Measurements from ENCODE around the gene OLA1.

The OLA1 gene

DNA sequence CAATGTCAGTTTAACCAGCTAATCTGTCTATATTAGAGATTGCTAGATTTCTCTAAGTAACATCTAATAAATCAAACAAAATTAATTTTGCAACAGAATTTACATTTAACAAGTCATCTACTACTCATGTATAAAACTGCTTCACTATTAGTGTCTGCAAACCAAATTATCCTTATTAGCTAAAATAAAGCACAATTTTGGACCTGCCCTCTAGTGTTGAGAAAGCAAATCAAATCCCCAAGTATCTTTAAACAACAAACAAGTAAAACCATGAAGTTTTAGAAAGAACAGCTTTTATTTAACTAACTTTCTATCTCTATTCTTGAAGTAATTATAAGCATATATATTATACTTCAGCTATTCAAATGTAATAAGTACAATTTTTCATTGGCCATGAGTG is 170.1 kb downstream of the OLA1 start:
- TF ChIP-seq, protein P1, sequence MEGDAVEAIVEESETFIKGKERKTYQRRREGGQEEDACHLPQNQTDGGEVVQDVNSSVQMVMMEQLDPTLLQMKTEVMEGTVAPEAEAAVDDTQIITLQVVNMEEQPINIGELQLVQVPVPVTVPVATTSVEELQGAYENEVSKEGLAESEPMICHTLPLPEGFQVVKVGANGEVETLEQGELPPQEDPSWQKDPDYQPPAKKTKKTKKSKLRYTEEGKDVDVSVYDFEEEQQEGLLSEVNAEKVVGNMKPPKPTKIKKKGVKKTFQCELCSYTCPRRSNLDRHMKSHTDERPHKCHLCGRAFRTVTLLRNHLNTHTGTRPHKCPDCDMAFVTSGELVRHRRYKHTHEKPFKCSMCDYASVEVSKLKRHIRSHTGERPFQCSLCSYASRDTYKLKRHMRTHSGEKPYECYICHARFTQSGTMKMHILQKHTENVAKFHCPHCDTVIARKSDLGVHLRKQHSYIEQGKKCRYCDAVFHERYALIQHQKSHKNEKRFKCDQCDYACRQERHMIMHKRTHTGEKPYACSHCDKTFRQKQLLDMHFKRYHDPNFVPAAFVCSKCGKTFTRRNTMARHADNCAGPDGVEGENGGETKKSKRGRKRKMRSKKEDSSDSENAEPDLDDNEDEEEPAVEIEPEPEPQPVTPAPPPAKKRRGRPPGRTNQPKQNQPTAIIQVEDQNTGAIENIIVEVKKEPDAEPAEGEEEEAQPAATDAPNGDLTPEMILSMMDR (IDR thresholded peaks at IDR 0.05): peak; percentile 31 to 44
- intact Hi-C loops (cut with DNase I; ENCODE audit: low total_unique reads): no loop called here
- Histone ChIP-seq H3K27me3 (no peaks in the 10 kb centered on the region), H3K4me3 (no peak overlapping the region), H3K4me1 (no peaks in the 10 kb centered on the region), H3K36me3 (peaks cover 5 to 8% (median 6%) of the 10 kb centered on the region in 3 donors), H3K27ac (no peak overlapping the region), H3K9me3 (no peaks in the 10 kb centered on the region)
- DNase-seq: no peak

DNA sequence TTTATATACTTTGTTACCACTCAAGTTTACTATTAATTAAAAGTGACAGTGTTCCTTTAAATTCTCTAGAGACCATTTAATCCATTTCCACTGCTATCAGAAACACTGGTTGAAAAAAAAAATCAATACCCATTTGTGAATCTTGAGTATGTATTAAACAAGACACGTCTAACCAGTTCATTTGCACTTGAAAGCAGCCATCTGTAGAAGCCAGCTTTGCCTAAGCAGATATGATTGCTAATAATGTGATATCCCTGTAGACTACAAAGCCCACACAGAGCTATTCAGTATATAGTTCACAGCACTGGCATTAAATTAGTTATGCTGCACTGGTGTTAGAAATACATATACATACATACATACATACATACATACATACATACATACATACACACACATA is 171.4 kb downstream of the OLA1 start:
- no peaks in the 10 kb centered on the region for H3K9me3 ChIP-seq
- no peaks in the 10 kb centered on the region for H3K4me1 ChIP-seq
- intact Hi-C loops (cut with DNase I; ENCODE audit: low total_unique reads): no loop called here
- H3K4me3 ChIP-seq: no peak overlapping the region
- no peak overlapping the region for H3K27ac ChIP-seq
- TF ChIP-seq, protein P1 (IDR thresholded peaks at IDR 0.05): no peak
- DNase-seq: no peak
- peaks cover 6 to 13% (median 8%) of the 10 kb centered on the region in 3 donors for H3K36me3 ChIP-seq
- H3K27me3 ChIP-seq: no peaks in the 10 kb centered on the region

DNA sequence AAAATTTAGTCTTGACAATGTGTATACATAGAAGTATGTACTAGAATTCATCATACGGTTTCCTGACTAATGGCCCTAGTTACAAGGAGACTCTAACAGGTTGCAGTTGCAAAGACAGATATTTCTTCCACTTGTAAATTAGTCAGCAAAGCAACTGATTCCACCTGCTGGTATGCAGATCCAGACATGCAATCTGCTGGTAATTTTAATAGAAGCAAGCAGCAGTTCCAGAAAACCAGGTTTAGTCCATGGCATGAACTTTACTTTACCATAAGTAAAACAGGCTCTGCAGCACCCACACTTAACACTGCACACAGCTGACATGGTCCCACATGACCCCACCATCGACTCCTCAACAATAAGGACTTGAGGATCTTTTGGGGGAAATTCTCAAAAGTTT is 172.3 kb downstream of the OLA1 start:
- Histone ChIP-seq H3K27me3 (no peaks in the 10 kb centered on the region), H3K27ac (no peak overlapping the region), H3K36me3 (peaks cover 6 to 13% (median 8%) of the 10 kb centered on the region in 3 donors), H3K4me1 (no peaks in the 10 kb centered on the region), H3K4me3 (no peak overlapping the region), H3K9me3 (no peaks in the 10 kb centered on the region)
- TF ChIP-seq, protein P1 (IDR thresholded peaks at IDR 0.05): no peak
- intact Hi-C loops (cut with DNase I; ENCODE audit: low total_unique reads): no loop called here
- no peak for DNase-seq

DNA sequence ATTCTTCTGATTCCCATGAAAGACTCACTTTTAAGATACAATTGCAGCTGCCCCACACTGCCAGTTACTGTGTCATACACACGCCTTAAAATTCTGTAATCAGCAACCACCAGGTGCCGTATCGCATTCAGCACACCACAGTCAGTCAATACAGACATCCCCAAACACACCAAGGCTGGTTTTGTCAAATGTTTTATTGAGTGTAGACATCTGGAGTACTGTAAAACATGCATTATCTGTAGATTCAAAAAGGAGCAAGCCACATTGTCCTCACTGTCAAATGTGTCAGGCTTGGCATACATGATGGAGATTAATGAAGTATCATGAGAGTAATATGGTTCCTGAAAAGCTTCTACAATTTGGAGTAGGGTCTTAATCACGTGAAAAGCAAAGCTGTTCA is 173.5 kb downstream of the OLA1 start:
- no peaks in the 10 kb centered on the region for H3K27me3 ChIP-seq
- DNase-seq: no peak
- no peaks in the 10 kb centered on the region for H3K9me3 ChIP-seq
- TF ChIP-seq, protein P1 (IDR thresholded peaks at IDR 0.05): no peak
- intact Hi-C loops (cut with DNase I; ENCODE audit: low total_unique reads): no loop called here
- no peak overlapping the region for H3K27ac ChIP-seq
- no peak overlapping the region for H3K4me3 ChIP-seq
- peaks cover 6 to 13% (median 8%) of the 10 kb centered on the region in 3 donors for H3K36me3 ChIP-seq
- H3K4me1 ChIP-seq: no peaks in the 10 kb centered on the region

DNA sequence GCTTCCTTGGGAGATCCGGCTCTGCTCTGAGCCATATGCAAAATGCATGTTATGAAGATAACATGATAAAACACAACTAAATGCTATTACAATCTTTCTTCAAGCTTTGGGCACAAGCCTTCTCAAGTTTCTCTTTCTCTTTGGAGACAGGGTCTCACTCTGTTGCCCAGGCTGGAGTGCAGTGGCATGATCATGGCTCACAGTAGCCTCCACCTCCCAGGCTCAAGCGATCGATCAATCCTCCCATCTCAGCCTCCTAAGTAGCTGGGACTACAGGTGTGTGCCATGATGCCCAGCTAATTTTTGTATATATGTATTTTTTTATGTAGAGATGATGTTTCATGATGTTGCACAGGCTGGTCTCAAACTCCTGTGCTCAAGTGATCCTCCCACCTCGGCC is 175.5 kb downstream of the OLA1 start:
- Histone ChIP-seq H3K9me3 (no peaks in the 10 kb centered on the region), H3K36me3 (peaks cover 6 to 13% (median 8%) of the 10 kb centered on the region in 3 donors), H3K4me3 (no peak overlapping the region), H3K4me1 (no peaks in the 10 kb centered on the region), H3K27me3 (no peaks in the 10 kb centered on the region), H3K27ac (no peak overlapping the region)
- DNase-seq: no peak
- TF ChIP-seq, protein P1 (IDR thresholded peaks at IDR 0.05): no peak
- intact Hi-C loops (cut with DNase I; ENCODE audit: low total_unique reads): no loop called here

DNA sequence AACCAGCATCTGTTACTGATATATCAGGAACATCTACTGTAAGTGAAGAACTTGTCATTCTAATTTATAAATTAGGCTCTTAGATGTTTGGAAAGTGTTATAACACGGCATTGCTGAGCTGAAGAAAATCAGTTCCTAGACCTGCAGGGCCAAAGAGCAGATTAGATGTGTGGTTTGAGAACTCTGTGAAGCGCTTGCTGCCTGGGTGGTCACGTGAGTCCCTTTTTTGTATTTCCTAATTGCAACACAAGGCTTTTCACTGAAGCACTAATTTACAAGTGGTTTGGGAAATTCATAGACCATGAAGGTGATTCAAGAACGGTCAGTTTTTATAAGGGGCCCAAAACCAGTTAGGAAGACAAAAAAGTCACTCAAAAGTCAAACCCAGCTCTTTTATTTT is 176.3 kb downstream of the OLA1 start:
- intact Hi-C loops (cut with DNase I; ENCODE audit: low total_unique reads): no loop called here
- no peak for DNase-seq
- TF ChIP-seq, protein P1 (IDR thresholded peaks at IDR 0.05): no peak

More for the DNA sequence above, 176.3 kb downstream of the OLA1 start:
- Histone ChIP-seq H3K27ac (no peak overlapping the region), H3K36me3 (peaks cover 6 to 13% (median 8%) of the 10 kb centered on the region in 3 donors), H3K9me3 (no peaks in the 10 kb centered on the region), H3K27me3 (no peaks in the 10 kb centered on the region), H3K4me3 (no peak overlapping the region), H3K4me1 (no peaks in the 10 kb centered on the region)

Data from tibial artery (tissue), 4 donors.